GM18507 (cell line): Measurements from ENCODE around the gene GRB10.
"Not testable (repeated sequence)": the region's sequence is repeated elsewhere in the genome, so short reads cannot be mapped to it uniquely, and the experiment has no call there.

Source experiments
- DNase-seq: peaks from one replicate; pipeline ENCODE4 v3.0.0; 2011; ENCODE audit warnings: low read depth; ENCODE audit not compliant: insufficient read length; ENCODE audit errors: extremely low spot score
- FAIRE-seq: peaks from 2 replicates; lab custom pipeline; 2011; peaks lifted over from hg19 to GRCh38; lab: Jason Lieb, UNC

The GRB10 gene

DNA sequence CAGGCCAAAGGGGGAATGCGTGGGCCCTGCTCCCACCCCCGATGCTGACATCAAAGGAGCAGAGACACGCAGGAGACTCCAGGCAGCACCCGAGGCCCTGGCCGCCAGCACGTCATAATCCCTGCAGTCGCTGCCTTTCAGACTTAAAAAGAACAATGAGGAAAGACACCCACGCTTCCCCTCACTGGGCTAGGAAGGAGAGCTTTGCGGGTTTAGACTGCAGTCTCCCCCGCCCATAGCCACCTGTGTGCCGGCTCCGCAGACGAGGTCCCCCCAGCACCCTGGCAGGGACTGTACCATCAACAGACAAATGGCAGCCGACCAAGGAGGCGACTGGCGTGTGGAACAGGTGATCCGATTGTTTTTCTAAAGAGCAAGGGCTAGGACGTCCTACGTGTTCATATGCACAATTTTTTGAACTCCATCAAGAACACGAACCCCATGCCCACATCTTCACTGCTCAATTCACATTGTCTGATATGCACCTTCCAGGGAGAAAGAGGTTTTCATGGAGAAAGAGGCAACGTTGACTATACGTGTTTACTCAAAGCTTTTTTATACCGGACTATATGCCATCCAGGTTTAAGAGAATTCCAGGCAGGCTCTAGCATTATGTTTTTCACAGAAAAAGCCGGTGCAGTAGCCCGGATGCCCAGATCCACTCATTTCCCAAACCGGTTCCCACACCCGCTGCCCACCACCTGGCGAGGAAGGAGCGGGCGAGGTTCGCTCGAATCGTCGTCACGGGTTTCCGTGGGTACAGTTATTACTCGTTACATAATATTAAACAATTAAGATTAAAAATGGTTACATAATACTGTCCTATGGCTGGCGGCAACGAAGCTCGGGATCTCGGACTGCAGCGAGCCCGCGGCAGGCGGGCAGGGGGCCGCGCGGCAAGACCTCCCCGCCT lies 1.1 kb downstream of the GRB10 start:
- DNase-seq (no peak), FAIRE-seq (no peak)

DNA sequence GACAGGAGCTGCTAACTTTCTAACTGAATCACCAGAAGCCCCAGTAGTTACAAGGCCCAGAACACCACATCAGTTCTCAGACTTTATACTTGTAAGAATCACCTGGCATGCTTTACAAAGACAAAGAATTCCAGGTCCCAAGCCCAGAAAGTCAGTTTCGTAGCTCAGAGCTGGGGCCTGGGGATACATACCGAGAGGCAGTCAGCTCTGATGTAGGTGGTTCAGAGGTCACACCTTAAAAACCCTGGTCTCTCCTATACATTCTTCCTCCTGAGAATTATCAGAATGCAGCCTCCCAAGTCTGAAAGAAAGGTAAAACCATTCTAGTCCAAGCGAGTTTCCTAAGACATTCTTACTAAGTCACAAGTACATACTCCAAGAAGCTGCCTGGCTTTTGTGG lies 2.3 kb downstream of the GRB10 start:
- FAIRE-seq (no peak), DNase-seq (no peak)

DNA sequence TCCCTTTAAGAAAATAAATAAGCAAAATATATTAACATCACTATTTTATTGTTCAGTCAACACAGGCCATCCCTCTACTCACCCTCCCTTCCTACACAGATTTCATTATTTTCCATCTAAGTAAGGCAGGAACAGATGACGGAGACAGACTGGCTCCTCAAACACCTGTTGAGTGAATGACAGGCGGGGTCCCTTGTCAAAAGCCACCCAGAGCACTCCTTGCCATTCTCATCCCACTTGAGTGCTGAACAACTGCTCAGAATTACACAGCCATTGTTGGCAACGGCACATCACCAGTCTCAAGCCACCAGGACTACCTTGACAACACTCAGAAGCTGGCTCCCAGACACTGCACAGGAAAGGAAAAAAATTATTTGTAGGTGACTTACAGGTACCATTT lies 3.3 kb downstream of the GRB10 start:
- FAIRE-seq (no peak), DNase-seq (no peak)

DNA sequence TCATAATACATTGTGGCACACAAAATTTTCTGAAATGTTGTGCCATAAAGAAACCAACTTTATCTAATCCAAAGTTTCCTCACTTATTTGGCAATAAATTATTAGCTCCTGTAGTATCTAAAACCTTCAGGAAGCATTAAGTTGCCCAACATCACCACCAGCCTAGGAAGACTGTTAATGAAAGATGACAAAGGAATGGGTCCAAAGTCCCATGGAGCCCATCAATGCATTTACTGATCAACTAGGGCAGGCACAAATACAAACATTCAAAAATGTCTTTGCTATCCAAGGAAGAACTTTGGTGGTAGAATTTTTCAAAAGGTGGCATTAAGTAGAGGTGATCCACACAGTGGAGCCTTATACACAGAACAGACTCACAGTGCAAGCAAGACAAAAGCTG lies 4.5 kb downstream of the GRB10 start:
- DNase-seq (no peak), FAIRE-seq (no peak)

- DNase-seq = no peak
- FAIRE-seq = no peak
Measured at GRCh38 chr7:50775836-50776235, 6.9 kb downstream of the GRB10 start.

GRCh38 chr7:50775231-50775630 lies 7.5 kb downstream of the GRB10 start:
- FAIRE-seq (no peak), DNase-seq (no peak)

- no peak for DNase-seq
- FAIRE-seq = no peak
Measured at GRCh38 chr7:50774319-50774718, 8.4 kb downstream of the GRB10 start.

DNA sequence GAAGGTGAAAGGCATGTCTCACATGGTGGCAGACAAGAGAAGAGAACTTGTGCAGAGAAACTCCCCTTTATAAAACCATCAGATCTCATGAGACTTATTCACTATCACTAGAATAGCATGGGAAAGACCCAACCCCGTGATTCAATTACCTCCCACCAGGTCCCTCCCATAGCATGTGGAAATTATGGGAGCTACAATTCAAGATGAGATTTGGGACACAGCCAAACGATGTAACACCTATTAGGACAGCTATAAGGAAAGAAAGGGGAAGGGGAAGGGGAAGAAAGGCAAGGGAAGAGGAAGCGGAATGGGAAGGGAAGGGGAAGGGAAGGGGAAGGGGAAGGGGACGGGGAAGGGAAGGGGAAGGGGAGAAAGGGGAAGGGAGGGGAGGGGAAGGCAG lies 9.6 kb downstream of the GRB10 start:
- not testable (repeated sequence) for FAIRE-seq, DNase-seq

- no peak for FAIRE-seq
- no peak for DNase-seq
Measured at GRCh38 chr7:50771120-50772002, 11.3 kb downstream of the GRB10 start.

- FAIRE-seq (no peak), DNase-seq (no peak)
Measured at GRCh38 chr7:50768485-50769474, 13.9 kb downstream of the GRB10 start.

DNA sequence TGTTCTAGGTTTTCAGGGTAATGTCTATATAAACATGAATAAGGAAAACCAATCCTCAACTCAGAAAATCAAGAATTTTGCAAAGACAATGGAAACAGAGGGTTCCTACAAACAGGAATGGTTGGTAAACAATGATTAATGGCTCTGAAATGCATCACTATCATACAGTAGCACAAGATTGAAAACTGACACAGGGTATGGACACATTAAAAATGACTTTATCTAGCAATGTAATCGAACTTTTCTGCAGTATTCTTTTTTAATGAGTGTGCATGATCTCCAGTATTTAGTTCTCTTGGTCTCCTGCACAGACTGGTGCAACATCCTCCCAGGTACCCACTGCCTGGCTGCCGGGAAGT lies 15.9 kb downstream of the GRB10 start:
- FAIRE-seq (no peak), DNase-seq (no peak)

GRCh38 chr7:50766106-50766848 lies 16.4 kb downstream of the GRB10 start:
- no peak for DNase-seq
- no peak for FAIRE-seq

- no peak for FAIRE-seq
- DNase-seq = no peak
Measured at GRCh38 chr7:50762337-50762736, 20.4 kb downstream of the GRB10 start.

- DNase-seq (no peak), FAIRE-seq (no peak)
Measured at GRCh38 chr7:50761713-50762112, 21.0 kb downstream of the GRB10 start.

- FAIRE-seq = no peak
- DNase-seq = no peak
Measured at GRCh38 chr7:50757703-50758390, 24.8 kb downstream of the GRB10 start.

GRCh38 chr7:50756180-50756579 lies 26.5 kb downstream of the GRB10 start:
- no peak for DNase-seq
- FAIRE-seq = no peak

DNA sequence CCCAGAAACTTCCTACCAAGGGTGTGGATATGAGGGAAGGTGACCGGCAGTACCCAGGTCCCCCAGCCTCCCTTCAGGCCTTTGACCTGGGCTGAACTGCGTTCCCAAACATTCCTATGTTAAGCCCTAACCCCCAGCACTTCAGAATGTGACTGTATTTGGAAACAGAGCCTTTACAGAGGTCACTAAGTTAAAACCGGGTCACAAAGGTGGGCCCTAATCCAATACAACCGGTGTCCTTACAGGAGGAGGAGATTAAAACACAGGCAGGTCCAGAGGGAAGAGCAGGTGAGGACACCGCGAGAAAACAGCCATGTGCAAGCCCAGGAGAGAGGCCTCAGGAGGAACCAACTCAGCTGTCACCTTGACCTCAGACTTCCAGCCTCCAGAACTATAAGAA lies 28.0 kb downstream of the GRB10 start:
- FAIRE-seq (no peak), DNase-seq (no peak)

DNA sequence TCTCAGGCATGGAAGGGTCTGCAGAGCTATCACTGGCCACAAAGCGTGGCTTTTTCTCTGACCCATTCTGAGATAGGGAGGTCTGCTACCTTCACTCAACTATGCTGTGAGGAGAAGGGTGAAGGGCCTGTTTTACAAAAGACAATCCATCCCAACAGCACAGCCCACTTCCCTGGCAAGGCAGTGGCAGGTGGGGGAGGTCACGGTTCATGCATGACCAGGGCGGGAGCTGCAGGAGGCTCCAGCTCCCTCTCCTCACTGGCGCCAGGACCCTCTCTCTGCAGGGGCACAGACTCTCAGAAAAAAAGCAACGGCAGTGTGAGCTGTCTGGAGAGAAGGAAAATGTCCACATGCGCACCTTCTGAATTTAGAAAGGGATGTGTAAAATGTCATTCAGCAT lies 28.5 kb downstream of the GRB10 start:
- no peak for DNase-seq
- no peak for FAIRE-seq
